ENCODE measurements around the gene TRIM25. TPM values are rescaled to one million over a fixed set of nuclear protein-coding genes. Genes with fewer than 3 reads are reported as not detected.

TRIM25 gene
- total RNA-seq, 1 experiment from 2014 or later: 49.0 TPM

GRCh38 chr17:56887552-56888467, 26.0 kb downstream of the TRIM25 start:
- peaks cover 41% of the 10 kb centered on the region for H3K36me3 ChIP-seq (ENCODE audit: insufficient read depth, low read length)
- H2AFZ ChIP-seq (ENCODE audit: low read length): no peak overlapping the region
- no peaks in the 10 kb centered on the region for H3K9me3 ChIP-seq (ENCODE audit: low read length)
- no peaks in the 10 kb centered on the region for H3K27me3 ChIP-seq (ENCODE audit: low read length)
- H3K27ac ChIP-seq (ENCODE audit: low read length): no peak overlapping the region
- no peaks in the 10 kb centered on the region for H3K79me2 ChIP-seq (ENCODE audit: low read length)
- no peaks in the 10 kb centered on the region for H3K4me1 ChIP-seq (ENCODE audit: low read length)
- H4K20me1 ChIP-seq (ENCODE audit: insufficient read depth, low read depth, low read length): no peaks in the 10 kb centered on the region
- H3K4me2 ChIP-seq (ENCODE audit: low read depth, low read length, poor library complexity, severe bottlenecking): no peak overlapping the region
- no peak for DNase-seq
- no peak overlapping the region for H3K4me3 ChIP-seq (ENCODE audit: low read length)
- H3K9ac ChIP-seq (ENCODE audit: low read length): no peak overlapping the region
- H3K9me2 ChIP-seq (replicated peaks; ENCODE audit: insufficient read depth, low read length): no peaks in the 10 kb centered on the region

GRCh38 chr17:56887105-56887504, 26.7 kb downstream of the TRIM25 start:
- Histone ChIP-seq H3K36me3 (ENCODE audit: insufficient read depth, low read length) (peaks cover 34% of the 10 kb centered on the region), H3K9me3 (ENCODE audit: low read length) (no peaks in the 10 kb centered on the region), H4K20me1 (ENCODE audit: insufficient read depth, low read depth, low read length) (no peaks in the 10 kb centered on the region)

DNA sequence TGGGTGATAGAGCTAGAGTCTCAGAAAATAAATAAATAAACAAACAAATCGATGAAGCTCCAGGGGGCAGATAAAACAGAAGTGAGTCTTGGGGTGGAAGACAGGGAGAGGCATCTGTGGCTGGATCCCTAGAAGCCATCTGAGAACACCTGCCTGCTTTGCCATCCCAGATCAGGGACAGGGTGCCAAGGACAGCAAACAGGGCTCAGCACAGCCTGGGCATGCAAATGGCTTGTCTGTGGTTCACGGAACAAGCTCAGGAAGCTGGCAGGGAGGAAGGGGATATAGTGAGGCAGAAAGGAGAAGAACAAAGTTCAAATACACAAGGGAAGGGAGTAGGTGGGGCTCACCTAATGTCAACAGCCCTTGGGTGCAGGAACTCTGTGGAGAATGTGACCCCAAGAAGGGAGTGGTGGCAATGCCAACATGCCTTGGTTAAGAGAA, 27.5 kb downstream of the TRIM25 start:
- Histone ChIP-seq H3K9ac (ENCODE audit: low read length) (no peak overlapping the region), H3K4me3 (ENCODE audit: low read length) (no peak overlapping the region), H3K27ac (ENCODE audit: low read length) (no peak overlapping the region), H2AFZ (ENCODE audit: low read length) (no peak overlapping the region), H3K9me3 (ENCODE audit: low read length) (no peaks in the 10 kb centered on the region), H3K36me3 (ENCODE audit: insufficient read depth, low read length) (peaks cover 27% of the 10 kb centered on the region), H3K4me1 (ENCODE audit: low read length) (no peaks in the 10 kb centered on the region), H4K20me1 (ENCODE audit: insufficient read depth, low read depth, low read length) (no peaks in the 10 kb centered on the region), H3K9me2 (replicated peaks; ENCODE audit: insufficient read depth, low read length) (no peaks in the 10 kb centered on the region), H3K79me2 (ENCODE audit: low read length) (no peaks in the 10 kb centered on the region), H3K4me2 (ENCODE audit: low read depth, low read length, poor library complexity, severe bottlenecking) (no peak overlapping the region), H3K27me3 (ENCODE audit: low read length) (no peaks in the 10 kb centered on the region)
- DNase-seq: no peak

More at GRCh38 chr17:56887105-56887504, 26.7 kb downstream of the TRIM25 start:
- no peak overlapping the region for H3K4me2 ChIP-seq (ENCODE audit: low read depth, low read length, poor library complexity, severe bottlenecking)
- DNase-seq: no peak
- no peaks in the 10 kb centered on the region for H3K79me2 ChIP-seq (ENCODE audit: low read length)
- no peak overlapping the region for H3K9ac ChIP-seq (ENCODE audit: low read length)
- H3K27me3 ChIP-seq (ENCODE audit: low read length): no peaks in the 10 kb centered on the region
- no peaks in the 10 kb centered on the region for H3K4me1 ChIP-seq (ENCODE audit: low read length)
- H3K27ac ChIP-seq (ENCODE audit: low read length): no peak overlapping the region
- no peak overlapping the region for H3K4me3 ChIP-seq (ENCODE audit: low read length)
- H3K9me2 ChIP-seq (replicated peaks; ENCODE audit: insufficient read depth, low read length): no peaks in the 10 kb centered on the region
- H2AFZ ChIP-seq (ENCODE audit: low read length): no peak overlapping the region

DNA sequence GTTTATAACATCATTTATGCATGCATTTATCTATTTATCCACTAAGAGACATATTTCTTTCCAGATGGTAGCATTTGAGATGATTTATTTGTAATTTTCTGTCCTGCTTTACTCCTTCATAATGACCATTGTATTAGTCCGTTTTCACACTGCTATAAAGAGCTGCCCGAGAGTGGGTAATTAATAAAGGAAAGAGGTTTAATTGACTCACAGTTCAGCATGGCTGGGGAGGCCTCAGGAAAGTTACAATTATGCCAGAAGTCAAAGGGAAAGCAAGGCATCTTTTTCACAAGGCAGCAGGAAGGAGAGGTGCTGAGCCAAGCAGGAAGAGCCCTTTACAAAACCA, 28.6 kb downstream of the TRIM25 start:
- H3K27ac ChIP-seq (ENCODE audit: low read length): no peak overlapping the region
- no peak overlapping the region for H3K4me3 ChIP-seq (ENCODE audit: low read length)
- H3K27me3 ChIP-seq (ENCODE audit: low read length): no peaks in the 10 kb centered on the region
- no peaks in the 10 kb centered on the region for H3K9me2 ChIP-seq (replicated peaks; ENCODE audit: insufficient read depth, low read length)
- H2AFZ ChIP-seq (ENCODE audit: low read length): no peak overlapping the region
- no peak for DNase-seq
- no peaks in the 10 kb centered on the region for H3K9me3 ChIP-seq (ENCODE audit: low read length)
- peaks cover 3% of the 10 kb centered on the region for H3K4me1 ChIP-seq (ENCODE audit: low read length)
- H3K36me3 ChIP-seq (ENCODE audit: insufficient read depth, low read length): peaks cover 17% of the 10 kb centered on the region; the same call in 1 of the 2 replicates
- H3K9ac ChIP-seq (ENCODE audit: low read length): no peak overlapping the region
- 0 out of 2 replicates have a peak, but pooled peaks cover 3% of the 10 kb centered on the region for H4K20me1 ChIP-seq (ENCODE audit: insufficient read depth, low read depth, low read length)
- no peaks in the 10 kb centered on the region for H3K79me2 ChIP-seq (ENCODE audit: low read length)
- no peak overlapping the region for H3K4me2 ChIP-seq (ENCODE audit: low read depth, low read length, poor library complexity, severe bottlenecking)

DNA sequence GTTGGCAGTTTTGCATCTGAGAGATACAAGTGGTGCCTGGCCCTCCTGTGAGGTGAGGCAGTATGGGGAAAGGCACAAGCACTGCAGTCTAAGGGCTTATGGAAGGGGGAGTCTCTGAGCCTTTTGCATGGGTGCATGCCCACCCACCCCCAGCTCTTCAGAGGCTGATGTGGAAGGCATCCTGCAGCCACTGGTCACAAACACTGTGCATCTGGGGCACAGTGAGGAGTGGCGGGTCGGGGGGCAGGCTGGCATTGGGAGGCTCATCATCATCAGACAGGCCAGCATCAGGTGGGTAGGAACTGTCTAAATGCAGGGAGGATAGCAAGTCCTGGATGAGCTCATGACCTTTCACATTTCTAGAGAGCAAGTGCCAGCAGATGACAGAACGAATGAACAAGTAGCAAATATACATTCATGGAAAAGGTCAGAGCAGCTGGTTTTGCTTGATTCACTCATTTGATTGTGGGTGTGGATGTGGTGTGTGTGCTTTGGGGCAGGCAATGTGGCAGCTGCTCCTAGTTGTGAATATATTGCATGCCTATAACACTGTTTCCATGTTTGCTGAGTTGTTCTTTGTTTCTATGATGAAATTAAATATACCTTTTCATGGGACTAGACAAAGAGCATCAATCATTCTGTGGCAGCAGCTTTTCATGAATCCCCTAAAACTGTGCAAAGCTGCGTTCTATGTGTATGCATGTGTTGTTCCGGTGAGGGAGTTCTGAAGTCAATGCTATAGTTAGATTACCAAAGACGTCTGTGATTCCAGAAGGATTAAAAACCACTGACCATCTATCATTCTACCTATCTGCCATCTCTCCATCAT, 29.2 kb downstream of the TRIM25 start:
- H3K9ac ChIP-seq (ENCODE audit: low read length): no peak overlapping the region
- H2AFZ ChIP-seq (ENCODE audit: low read length): no peak overlapping the region
- H3K9me3 ChIP-seq (ENCODE audit: low read length): no peaks in the 10 kb centered on the region
- H3K27me3 ChIP-seq (ENCODE audit: low read length): no peaks in the 10 kb centered on the region
- no peaks in the 10 kb centered on the region for H3K79me2 ChIP-seq (ENCODE audit: low read length)
- peaks cover 7% of the 10 kb centered on the region for H3K4me1 ChIP-seq (ENCODE audit: low read length)
- no peak overlapping the region for H3K4me3 ChIP-seq (ENCODE audit: low read length)
- H4K20me1 ChIP-seq (ENCODE audit: insufficient read depth, low read depth, low read length): 0 out of 2 replicates have a peak, but pooled peaks cover 3% of the 10 kb centered on the region
- no peaks in the 10 kb centered on the region for H3K9me2 ChIP-seq (replicated peaks; ENCODE audit: insufficient read depth, low read length)
- H3K27ac ChIP-seq (ENCODE audit: low read length): no peak overlapping the region
- peaks cover 11% of the 10 kb centered on the region; the same call in 1 of the 2 replicates for H3K36me3 ChIP-seq (ENCODE audit: insufficient read depth, low read length)
- H3K4me2 ChIP-seq (ENCODE audit: low read depth, low read length, poor library complexity, severe bottlenecking): no peak overlapping the region
- DNase-seq: no peak

- H2AFZ ChIP-seq (ENCODE audit: low read length): no peak overlapping the region
- no peak for DNase-seq
- no peaks in the 10 kb centered on the region for H3K9me3 ChIP-seq (ENCODE audit: low read length)
- peaks cover 7% of the 10 kb centered on the region for H3K4me1 ChIP-seq (ENCODE audit: low read length)
- H3K4me3 ChIP-seq (ENCODE audit: low read length): no peak overlapping the region
- 0 out of 2 replicates have a peak, but pooled peaks cover 3% of the 10 kb centered on the region for H4K20me1 ChIP-seq (ENCODE audit: insufficient read depth, low read depth, low read length)
- no peak overlapping the region for H3K9ac ChIP-seq (ENCODE audit: low read length)
- H3K4me2 ChIP-seq (ENCODE audit: low read depth, low read length, poor library complexity, severe bottlenecking): no peak overlapping the region
- 0 out of 2 replicates have a peak, but pooled peaks cover 2% of the 10 kb centered on the region for H3K36me3 ChIP-seq (ENCODE audit: insufficient read depth, low read length)
- H3K9me2 ChIP-seq (replicated peaks; ENCODE audit: insufficient read depth, low read length): no peaks in the 10 kb centered on the region
- no peak overlapping the region for H3K27ac ChIP-seq (ENCODE audit: low read length)
- H3K27me3 ChIP-seq (ENCODE audit: low read length): no peaks in the 10 kb centered on the region
- no peaks in the 10 kb centered on the region for H3K79me2 ChIP-seq (ENCODE audit: low read length)
Measured at GRCh38 chr17:56883616-56884015, 30.2 kb downstream of the TRIM25 start.

DNA sequence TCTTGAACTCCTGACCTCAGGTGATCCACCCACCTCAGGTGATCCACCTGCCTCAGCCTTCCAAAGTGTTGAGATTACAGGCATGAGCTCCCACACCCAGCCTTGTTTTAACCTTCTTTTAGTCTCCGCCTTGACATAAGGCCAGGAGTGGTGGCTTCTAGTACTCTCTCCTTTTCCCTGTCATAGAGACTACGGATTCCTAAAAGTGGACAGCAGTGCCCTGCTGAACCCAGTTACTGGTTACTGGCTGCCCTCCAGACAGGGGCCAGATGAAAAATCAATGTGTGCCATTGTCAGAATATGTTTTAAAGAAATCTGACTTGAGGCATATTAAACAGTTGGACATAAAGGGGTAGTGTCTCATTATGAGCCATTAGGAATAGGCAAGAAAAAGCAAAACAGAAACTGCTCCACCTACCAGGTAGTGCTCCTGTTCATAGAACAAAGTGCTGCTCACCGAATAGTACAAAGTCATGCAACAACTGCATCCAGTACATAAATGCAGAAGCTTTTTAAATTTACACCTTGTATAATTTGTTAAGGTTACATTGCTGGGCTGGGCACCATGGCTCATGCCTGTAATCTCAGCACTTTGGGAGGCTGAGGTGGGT, 32.1 kb downstream of the TRIM25 start:
- Histone ChIP-seq H3K4me1 (ENCODE audit: low read length) (peaks cover 7% of the 10 kb centered on the region), H3K4me2 (ENCODE audit: low read depth, low read length, poor library complexity, severe bottlenecking) (no peak overlapping the region), H3K27me3 (ENCODE audit: low read length) (no peaks in the 10 kb centered on the region), H3K4me3 (ENCODE audit: low read length) (no peak overlapping the region), H3K9ac (ENCODE audit: low read length) (no peak overlapping the region), H3K36me3 (ENCODE audit: insufficient read depth, low read length) (no peaks in the 10 kb centered on the region), H3K9me3 (ENCODE audit: low read length) (no peaks in the 10 kb centered on the region), H3K79me2 (ENCODE audit: low read length) (no peaks in the 10 kb centered on the region), H2AFZ (ENCODE audit: low read length) (no peak overlapping the region), H4K20me1 (ENCODE audit: insufficient read depth, low read depth, low read length) (0 out of 2 replicates have a peak, but pooled peaks cover 3% of the 10 kb centered on the region), H3K9me2 (replicated peaks; ENCODE audit: insufficient read depth, low read length) (no peaks in the 10 kb centered on the region), H3K27ac (ENCODE audit: low read length) (no peak overlapping the region)
- no peak for DNase-seq
